HepG2 (cell line): ENCODE results near the gene EPC1. TPM values are rescaled to one million over a fixed set of nuclear protein-coding genes. Genes with fewer than 3 reads are reported as not detected.

Experiments used
- ATAC-seq: fragments of 200-7000 bp; cut with Tn5 transposase; 3 replicates; pipeline ENCODE4 v1.9.1; 2020; ENCODE audit warnings: mild to moderate bottlenecking, moderate library complexity
- BruUV-seq: library from RNA; stranded (reverse); fragments of 400-500 nt; replicated peaks from 2 replicates; lab custom pipeline; 2021; lab: Mats Ljungman, UMichigan
- CTCF ChIA-PET: fragments of 300-600 bp; formaldehyde crosslinking; extraction: SDS; loops from one replicate; lab custom pipeline; 2021; ENCODE audit warnings: low total read pairs, inconsistent platforms, low intra/inter-chr PET ratio; lab: Yijun Ruan, JAX
- POLR2A ChIA-PET: fragments of 350-600 bp; sonication (Branson Sonifier 250); formaldehyde crosslinking; loops from one replicate; lab custom pipeline; 2020; ENCODE audit warnings: antibody characterized with exemption, inconsistent platforms; lab: Yijun Ruan, JAX
- DNase-seq: peaks from one replicate; pipeline ENCODE4 v3.0.0-alpha.2; 2015; ENCODE audit warnings: low spot score
- FAIRE-seq: peaks from 3 replicates; lab custom pipeline; 2011; peaks lifted over from hg19 to GRCh38; lab: Jason Lieb, UNC
- H2AFZ ChIP-seq: one replicate; pipeline ENCODE4 v1.6.1; 2011; ENCODE audit warnings: low read length, inconsistent platforms
- H3K27ac ChIP-seq: fragments of 300-600 bp; 3 replicates; pipeline ENCODE4 v1.8.0; 2011; ENCODE audit warnings: mixed run types, mild to moderate bottlenecking, mixed read lengths, low read length, inconsistent platforms; ENCODE audit not compliant: insufficient read depth; ENCODE audit errors: extremely low read length
- H3K27me3 ChIP-seq, 2 experiments: fragments of 200-600 bp in 1 of 2; 2 replicates in 1 of 2; 3 replicates in 1 of 2; pipeline versions ENCODE4 v1.6.0 to v1.8.0; 2011; ENCODE audit warnings: low read length in 2 of 2, mild to moderate bottlenecking in 2 of 2, moderate library complexity in 2 of 2, inconsistent platforms in 1 of 2; ENCODE audit not compliant: insufficient read depth in 2 of 2, control insufficient read depth in 1 of 2
- H3K36me3 ChIP-seq, 2 experiments: fragments of 200-600 bp in 1 of 2; replicated peaks in 1 of 2; 2 replicates in 1 of 2; 3 replicates in 1 of 2; pipeline versions ENCODE4 v1.5.1 to v1.8.0; 2011; ENCODE audit warnings: low read length in 2 of 2, inconsistent platforms in 1 of 2; ENCODE audit not compliant: insufficient read depth in 2 of 2, control insufficient read depth in 1 of 2
- H3K4me1 ChIP-seq: 2 replicates; pipeline ENCODE4 v1.5.1; 2012; ENCODE audit warnings: low read length, inconsistent platforms; ENCODE audit not compliant: insufficient read depth
- H3K4me2 ChIP-seq: 2 replicates; pipeline ENCODE4 v1.6.0; 2011; ENCODE audit warnings: low read depth, low read length, inconsistent platforms
- H3K4me3 ChIP-seq, 3 experiments: fragments of 200-600 bp in 1 of 3; sonication (generic), shearing (Covaris generic) in 1 of 3; replicated peaks in 1 of 3; 2 replicates each; pipeline ENCODE4 v1.5.1; 2011 to 2016; ENCODE audit warnings: low read length in 3 of 3, inconsistent platforms in 2 of 3, low read depth in 2 of 3, mild to moderate bottlenecking in 2 of 3, control low read depth in 1 of 3, mixed read lengths in 1 of 3; ENCODE audit not compliant: insufficient read depth in 1 of 3
- H3K79me2 ChIP-seq: one replicate; pipeline ENCODE4 v1.6.1; 2011; ENCODE audit warnings: low read length, inconsistent platforms; ENCODE audit not compliant: insufficient read depth
- H3K9ac ChIP-seq: 2 replicates; pipeline ENCODE4 v1.6.0; 2011; ENCODE audit warnings: mild to moderate bottlenecking, low read depth, low read length, inconsistent platforms; ENCODE audit not compliant: insufficient read depth
- H3K9me3 ChIP-seq: 2 replicates; pipeline ENCODE4 v1.5.1; 2012; ENCODE audit warnings: mild to moderate bottlenecking, low read length
- H4K20me1 ChIP-seq: 2 replicates; pipeline ENCODE4 v1.6.0; 2011; ENCODE audit warnings: inconsistent platforms, mild to moderate bottlenecking, low read length, moderate library complexity; ENCODE audit not compliant: insufficient read depth
- BORCS8-MEF2B ChIP-seq: sonication (generic); formaldehyde crosslinking; IDR thresholded peaks from 2 replicates; pipeline ENCODE4 v1.8.0; 2022; ENCODE audit warnings: mild to moderate bottlenecking, missing genetic modification reagents
- ETS1 ChIP-seq: sonication (generic); formaldehyde crosslinking; IDR thresholded peaks from 2 replicates; pipeline ENCODE4 v1.4.0; 2020; ENCODE audit warnings: missing genetic modification reagents
- GZF1 ChIP-seq: sonication (generic); formaldehyde crosslinking; IDR thresholded peaks from 2 replicates; pipeline ENCODE4 v1.5.1; 2020; ENCODE audit warnings: mild to moderate bottlenecking, missing genetic modification reagents
- ISX ChIP-seq: sonication (generic); formaldehyde crosslinking; conservative IDR thresholded peaks from 2 replicates; pipeline ENCODE4 v1.5.0; 2020; ENCODE audit warnings: missing genetic modification reagents
- KIAA2018 ChIP-seq: sonication (generic); formaldehyde crosslinking; IDR thresholded peaks from 2 replicates; pipeline ENCODE4 v1.5.0; 2020; ENCODE audit warnings: mild to moderate bottlenecking, missing genetic modification reagents, borderline replicate concordance
- LBX2 ChIP-seq: sonication (generic); formaldehyde crosslinking; IDR thresholded peaks from 2 replicates; pipeline ENCODE4 v1.5.0; 2020; ENCODE audit warnings: missing genetic modification reagents, mild to moderate bottlenecking, borderline replicate concordance
- NFATC3 ChIP-seq: sonication (generic); formaldehyde crosslinking; IDR thresholded peaks from 2 replicates; pipeline ENCODE4 v1.5.1; 2020; ENCODE audit warnings: mild to moderate bottlenecking, missing genetic modification reagents
- NFE2L1 ChIP-seq: sonication (generic); formaldehyde crosslinking; IDR thresholded peaks from 2 replicates; pipeline ENCODE4 v1.4.0; 2020; ENCODE audit warnings: missing genetic modification reagents, mild to moderate bottlenecking, borderline replicate concordance
- SPEN ChIP-seq: sonication (generic); formaldehyde crosslinking; IDR thresholded peaks from 2 replicates; pipeline ENCODE4 v1.5.1; 2020; ENCODE audit warnings: low read depth, mild to moderate bottlenecking, missing genetic modification reagents
- ZNF207 ChIP-seq: fragments of 450-650 bp; IDR thresholded peaks from 2 replicates; pipeline ENCODE4 v1.6.1; 2016; ENCODE audit warnings: antibody characterized with exemption, borderline replicate concordance
- ZNF235 ChIP-seq: sonication (generic); formaldehyde crosslinking; IDR thresholded peaks from 2 replicates; pipeline ENCODE4 v1.8.1; 2023; ENCODE audit warnings: mild to moderate bottlenecking, missing genetic modification reagents, borderline replicate concordance
- ZNF510 ChIP-seq: sonication (generic); formaldehyde crosslinking; IDR thresholded peaks from 2 replicates; pipeline ENCODE4 v1.4.0; 2020; ENCODE audit warnings: low read depth, mild to moderate bottlenecking, missing genetic modification reagents
- ZNF605 ChIP-seq: sonication (generic); formaldehyde crosslinking; IDR thresholded peaks from 2 replicates; pipeline ENCODE4 v1.8.0; 2022; ENCODE audit warnings: mild to moderate bottlenecking, missing genetic modification reagents
- ZNF841 ChIP-seq: sonication (generic); formaldehyde crosslinking; IDR thresholded peaks from 2 replicates; pipeline ENCODE4 v1.8.1; 2023; ENCODE audit warnings: missing genetic modification reagents, borderline replicate concordance
- ZSCAN25 ChIP-seq: sonication (generic); formaldehyde crosslinking; IDR thresholded peaks from 2 replicates; pipeline ENCODE4 v1.8.0; 2022; ENCODE audit warnings: mild to moderate bottlenecking, missing genetic modification reagents
- WGBS: methylation state at CpG from one replicate; pipeline ENCODE4 v1.1.6; 2017; ENCODE audit warnings: low lambda C conversion rate; 5-methylcytosine and 5-hydroxymethylcytosine counted together
- in situ Hi-C: cut with HindIII; loops from 2 replicates; pipeline ENCODE4 v1.10.0; 2017; ENCODE audit warnings: low pct_unique_long_range_greater_than_20kb; ENCODE audit not compliant: extremely low pct_ligation_motif_present
- intact Hi-C: fragments of 100-400 bp; cut with micrococcal nuclease; formaldehyde crosslinking; loops from one replicate; pipeline ENCODE4 v1.10.0; 2022; ENCODE audit not compliant: unreplicated experiment
- polyA plus RNA-seq, 8 experiments: library from polyadenylated mRNA; depleted of rRNA in 3 of 8; stranded (reverse) in 7 of 8; unstranded in 1 of 8; fragments of >200 nt; fragmentation: Illumina TruSeq in 4 of 8; extraction: Trizol in 4 of 8; gene quantifications; 2 replicates each; pipeline versions ENCODE4 v1.2.1 to v1.2.3, GENCODE V29; 2011 to 2016; ENCODE audit warnings: low read depth in 4 of 8, missing spikeins in 1 of 8, mixed read lengths in 1 of 8; ENCODE audit not compliant: insufficient read depth in 1 of 8
- total RNA-seq, 5 experiments: library from RNA; depleted of rRNA; stranded (reverse); fragments of >200 nt; fragmentation: Illumina TruSeq; extraction: Trizol; gene quantifications; 2 replicates each; pipeline ENCODE4 v1.2.3, GENCODE V29; 2016; ENCODE audit warnings: low read depth in 1 of 5

EPC1 gene
- total and polyA plus RNA-seq, 2 of the 13 experiments (the other 11 are each of a cell fraction or from before 2014, with no cell fraction given) = 28.7 to 44.2 TPM

DNA sequence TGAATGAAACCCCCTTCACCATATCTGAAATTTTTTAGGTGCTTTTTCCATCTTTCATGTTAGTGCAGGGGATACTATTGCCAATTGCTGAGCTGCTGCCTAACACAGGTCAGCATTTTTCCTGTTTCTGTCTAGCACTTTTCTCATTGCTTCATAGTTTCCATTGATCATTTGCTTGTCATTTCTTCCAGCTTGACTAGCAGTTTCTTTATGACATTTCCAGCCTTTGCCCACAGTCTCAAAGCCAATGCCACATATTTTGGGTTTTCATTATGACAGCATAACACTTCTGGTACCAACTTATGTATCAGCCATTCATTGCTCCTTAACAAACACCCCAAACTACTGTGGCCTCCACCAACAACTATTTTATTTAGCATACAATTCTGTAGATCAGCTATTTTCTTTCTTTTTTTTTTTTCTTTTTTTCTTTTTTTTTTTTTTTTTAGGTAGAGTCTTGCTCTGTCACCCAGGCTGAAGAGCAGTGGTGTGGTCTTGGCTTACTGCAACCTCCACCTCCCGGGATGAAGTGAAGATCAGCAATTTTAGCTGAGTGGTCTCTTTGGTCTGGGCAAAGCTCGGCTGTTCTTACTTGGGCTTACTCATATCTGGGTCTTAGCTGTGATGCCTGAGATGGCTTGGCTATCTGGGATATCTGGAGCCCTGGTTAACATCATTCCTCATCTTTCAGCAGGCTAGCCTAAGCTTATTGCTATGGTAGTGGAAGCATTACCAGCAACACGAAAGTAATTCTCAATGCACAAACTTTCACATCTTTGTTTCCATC lies 102.3 kb downstream of the EPC1 start:
- ChIA-PET POLR2A (no interaction called here), CTCF (no interaction called here)
- Histone ChIP-seq H4K20me1 (no peaks in the 10 kb centered on the region), H2AFZ (no peak overlapping the region), H3K27me3 (0 out of 5 replicates have a peak, but pooled peaks cover 0 to 4% of the 10 kb centered on the region in 2 experiments), H3K27ac (no peak overlapping the region), H3K4me1 (no peaks in the 10 kb centered on the region), H3K36me3 (no peaks in the 10 kb centered on the region), H3K79me2 (no peaks in the 10 kb centered on the region), H3K9ac (no peak overlapping the region), H3K4me3 (no peak overlapping the region), H3K4me2 (no peak overlapping the region), H3K9me3 (no peaks in the 10 kb centered on the region)
- DNase-seq = no peak
- intact Hi-C loops = no loop called here
- 52% methylated on average over 3 of the region's 3 CpGs for WGBS
- BruUV-seq = no TSS peak
- ATAC-seq = no peak
- FAIRE-seq = no peak
- in situ Hi-C loops = no loop called here
- TF ChIP-seq ETS1 (CRISPR knock-in tag) = no peak
- TF ChIP-seq ZNF510 (CRISPR knock-in tag) = no peak
- no peak for TF ChIP-seq ZNF841 (CRISPR knock-in tag)
- no peak for TF ChIP-seq KIAA2018
- TF ChIP-seq ZNF207 = no peak
- no peak for TF ChIP-seq NFATC3 (CRISPR knock-in tag)
- no peak for TF ChIP-seq SPEN (CRISPR knock-in tag)
- TF ChIP-seq GZF1 (CRISPR knock-in tag) = no peak
- no peak for TF ChIP-seq BORCS8-MEF2B (CRISPR knock-in tag)
- TF ChIP-seq NFE2L1 (CRISPR knock-in tag) = no peak
- TF ChIP-seq ZSCAN25 (CRISPR knock-in tag) = no peak
- no peak for TF ChIP-seq ZNF235
- TF ChIP-seq ZNF605 (CRISPR knock-in tag) = no peak
- TF ChIP-seq ISX (CRISPR knock-in tag) = no peak
- no peak for TF ChIP-seq LBX2
